Adrenal gland (tissue), 12 donors: ENCODE results near the gene HS3ST1. TPM values are rescaled to one million over a fixed set of nuclear protein-coding genes. Genes with fewer than 3 reads are reported as not detected.

ENCODE experiments used
- DNase-seq, 7 donors: peaks; one replicate each; pipeline ENCODE4 v3.0.0-alpha.2; 2019 to 2020
- H3K27ac ChIP-seq, 5 donors: fragments of 200-600 bp; sonication (generic) in 4 of 5; 1 replicate in 3 of 5; 2 replicates in 2 of 5; pipeline versions ENCODE4 v1.5.1 to v1.8.0; 2016 to 2020; ENCODE audit warnings: mild to moderate bottlenecking in 1 of 5
- H3K27me3 ChIP-seq: fragments of 200-600 bp; 2 replicates; pipeline ENCODE4 v1.8.0; 2021
- H3K36me3 ChIP-seq, 2 donors: fragments of 200-600 bp; replicated peaks in 1 of 2; 1 replicate in 1 of 2; 2 replicates in 1 of 2; pipeline versions ENCODE4 v1.5.1 to v1.8.0; 2018 to 2022
- H3K4me1 ChIP-seq, 2 donors: fragments of 200-600 bp; replicated peaks in 1 of 2; 1 replicate in 1 of 2; 2 replicates in 1 of 2; pipeline versions ENCODE4 v1.5.1 to v1.8.0; 2018 to 2021
- H3K4me3 ChIP-seq, 4 donors: fragments of 200-600 bp; sonication (generic) in 3 of 4; one replicate each; pipeline ENCODE4 v1.5.1; 2016 to 2018
- H3K9me3 ChIP-seq, 3 donors: fragments of 200-600 bp; sonication (generic) in 1 of 3; replicated peaks in 1 of 3; 1 replicate in 2 of 3; 2 replicates in 1 of 3; pipeline versions ENCODE4 v1.5.1 to v1.8.0; 2016 to 2021
- CTCF ChIP-seq, 6 experiments: fragments of 450-650 bp in 4 of 6; fragments of 200-600 bp in 2 of 6; sonication (generic) in 1 of 6; IDR thresholded peaks; 1 replicate in 5 of 6; 2 replicates in 1 of 6; pipeline versions ENCODE4 v1.5.1 to v1.8.0; 2016 to 2021; ENCODE audit warnings: antibody characterized with exemption in 6 of 6, mild to moderate bottlenecking in 2 of 6, moderate library complexity in 1 of 6
- POLR2A ChIP-seq, 2 donors: fragments of 450-650 bp; IDR thresholded peaks; one replicate each; pipeline ENCODE4 v1.6.1; 2017; ENCODE audit warnings: antibody characterized with exemption in 2 of 2, mild to moderate bottlenecking in 2 of 2, moderate library complexity in 1 of 2
- WGBS, 4 donors: extraction: QIAGEN DNeasy Blood & Tissue Kit in 2 of 4; methylation state at CpG; one replicate each; pipeline versions ENCODE4 v1.1.5 to v1.1.7; 2013 to 2017; 5-methylcytosine and 5-hydroxymethylcytosine counted together
- intact Hi-C, 2 donors: fragments of 100-400 bp; cut with DNase I; formaldehyde crosslinking; loops; one replicate each; pipeline versions ENCODE4 v1.14.1 to v1.15.0; 2022 to 2023
- polyA plus RNA-seq, 3 donors: library from polyadenylated mRNA; stranded (reverse); fragments of 200-250 nt in 2 of 3; fragments of 350-450 nt in 1 of 3; fragmentation: Illumina TruSeq in 1 of 3; extraction: RNeasy Lipid Tissue Mini Kit (QIAGEN cat#74804) in 1 of 3; gene quantifications; one replicate each; pipeline ENCODE4 v1.2.3, GENCODE V29; 2013 to 2014
- total RNA-seq, 9 donors: library from RNA; depleted of rRNA in 4 of 9; stranded (reverse); fragments of >200 nt in 4 of 9; fragments of 120-200 nt in 1 of 9; fragmentation: NEBNext Ultra II Directional in 1 of 9; extraction: Animal tissue kit (Norgen Biotek cat#: 25700) in 1 of 9; gene quantifications; one replicate each; pipeline versions ENCODE4 v1.1.0 to v1.2.4, GENCODE V29; 2013 to 2023
- donor health status: healthy with polysubstance abuse.
- donor health status: Bipolar disorder and iron deficiency.
- donor health status: DM: yes; HTN: yes; CAD: no.
- donor health status: DM: no; HTN: no; CAD: no.
- donor health status: DM: no; HTN: no; CAD: no.
- donor health status: DM: yes; HTN: yes; CAD: no.

The HS3ST1 gene
- total and polyA plus RNA-seq, 12 donors: 0.60 to 7.8 (median 2.4) TPM

GRCh38 chr4:11355226-11355625 is 73.5 kb downstream of the HS3ST1 start:
- TF ChIP-seq POLR2A (IDR thresholded peaks at IDR 0.05) (no peak), CTCF (IDR thresholded peaks at IDR 0.05) (no peak)
- Histone ChIP-seq H3K27ac (no peak overlapping the region), H3K36me3 (no peaks in the 10 kb centered on the region), H3K4me1 (no peaks in the 10 kb centered on the region), H3K4me3 (no peak overlapping the region), H3K9me3 (no peaks in the 10 kb centered on the region), H3K27me3 (no peaks in the 10 kb centered on the region)
- DNase-seq: no peak
- WGBS, 4 donors: 74 to 92% (median 85%) methylated on average over 4 to 8 of the region's 8 CpGs
- intact Hi-C loops: no loop called here

GRCh38 chr4:11354531-11354930 is 74.2 kb downstream of the HS3ST1 start:
- H3K9me3 ChIP-seq: no peaks in the 10 kb centered on the region
- H3K4me1 ChIP-seq: no peaks in the 10 kb centered on the region
- intact Hi-C loops: no loop called here
- H3K36me3 ChIP-seq: no peaks in the 10 kb centered on the region
- H3K4me3 ChIP-seq: no peak overlapping the region
- WGBS, 4 donors: 65 to 93% (median 82%) methylated on average over 5 of the region's 5 CpGs
- H3K27ac ChIP-seq: no peak overlapping the region
- TF ChIP-seq CTCF (IDR thresholded peaks at IDR 0.05) (no peak), POLR2A (IDR thresholded peaks at IDR 0.05) (no peak)
- no peak for DNase-seq
- no peaks in the 10 kb centered on the region for H3K27me3 ChIP-seq

- no peak for DNase-seq
- no peaks in the 10 kb centered on the region for H3K4me1 ChIP-seq
- no peak overlapping the region for H3K4me3 ChIP-seq
- no peak overlapping the region for H3K27ac ChIP-seq
- TF ChIP-seq POLR2A (IDR thresholded peaks at IDR 0.05) (no peak), CTCF (IDR thresholded peaks at IDR 0.05) (no peak)
- intact Hi-C loops: no loop called here
- no peaks in the 10 kb centered on the region for H3K9me3 ChIP-seq
- no peaks in the 10 kb centered on the region for H3K36me3 ChIP-seq
- 88 to 93% (median 90%) methylated on average over 3 of the region's 3 CpGs for WGBS, 4 donors
- no peaks in the 10 kb centered on the region for H3K27me3 ChIP-seq
These were observed 80.1 kb downstream of the HS3ST1 start for GRCh38 chr4:11348449-11349088.

- H3K27ac ChIP-seq: no peak overlapping the region
These were observed 83.8 kb downstream of the HS3ST1 start for GRCh38 chr4:11344916-11345315.

More at GRCh38 chr4:11344916-11345315, 83.8 kb downstream of the HS3ST1 start:
- TF ChIP-seq POLR2A (IDR thresholded peaks at IDR 0.05): no peak
- TF ChIP-seq CTCF (IDR thresholded peaks at IDR 0.05): no peak
- Histone ChIP-seq H3K36me3 (no peaks in the 10 kb centered on the region), H3K27me3 (no peaks in the 10 kb centered on the region), H3K4me1 (no peaks in the 10 kb centered on the region), H3K4me3 (no peak overlapping the region), H3K9me3 (no peaks in the 10 kb centered on the region)
- 87 to 92% (median 89%) methylated on average over 2 of the region's 2 CpGs for WGBS, 4 donors
- no peak for DNase-seq
- intact Hi-C loops: no loop called here
